K562 (cell line): ENCODE measurements around the gene CHCHD5. TPM values are rescaled to one million over a fixed set of nuclear protein-coding genes. Genes with fewer than 3 reads are reported as not detected.

ENCODE experiments used
- CCNT2 ChIP-seq: IDR thresholded peaks from 2 replicates; pipeline ENCODE4 v1.6.1; 2011; ENCODE audit warnings: borderline replicate concordance, low read depth, mild to moderate bottlenecking, moderate library complexity, mixed read lengths, low read length; ENCODE audit not compliant: insufficient read length; ENCODE audit errors: extremely low read depth
- CREB1 ChIP-seq, 2 experiments: sonication (generic) in 1 of 2; formaldehyde crosslinking in 1 of 2; IDR thresholded peaks; 2 replicates each; pipeline versions ENCODE4 v1.6.1 to v1.8.0; 2012 to 2022; ENCODE audit warnings: inconsistent platforms in 1 of 2, mild to moderate bottlenecking in 1 of 2, missing genetic modification reagents in 1 of 2, moderate library complexity in 1 of 2
- KDM4B ChIP-seq, 2 experiments: fragments of 450-650 bp in 1 of 2; sonication (generic) in 1 of 2; IDR thresholded peaks; 2 replicates each; pipeline ENCODE4 v1.6.1; 2016 to 2017; ENCODE audit warnings: borderline replicate concordance in 2 of 2, antibody characterized with exemption in 1 of 2, low read depth in 1 of 2, mild to moderate bottlenecking in 1 of 2
- MAFF ChIP-seq: IDR thresholded peaks from 2 replicates; pipeline ENCODE4 v1.6.1; 2012; ENCODE audit warnings: low read length, improper control_type of control experiment
- MAZ ChIP-seq, 2 experiments: fragments of 450-650 bp in 1 of 2; sonication (generic) in 1 of 2; formaldehyde crosslinking; IDR thresholded peaks in 1 of 2; conservative IDR thresholded peaks in 1 of 2; 2 replicates each; pipeline versions ENCODE4 v1.4.0 to v1.5.0; 2020; ENCODE audit warnings: mild to moderate bottlenecking in 1 of 2, missing genetic modification reagents in 1 of 2
- MEF2A ChIP-seq: IDR thresholded peaks from 2 replicates; pipeline ENCODE4 v1.6.1; 2011; ENCODE audit warnings: low read depth, mild to moderate bottlenecking, low read length, moderate library complexity; ENCODE audit not compliant: control insufficient read depth
- YBX1 ChIP-seq: fragments of 450-650 bp; IDR thresholded peaks from 2 replicates; pipeline ENCODE4 v1.7.1; 2016; ENCODE audit warnings: mild to moderate bottlenecking
- ZNF696 ChIP-seq: fragments of 250-450 bp; sonication (Bioruptor Pico); conservative IDR thresholded peaks from 2 replicates; pipeline ENCODE4 v1.4.0; 2020; ENCODE audit warnings: mild to moderate bottlenecking, moderate library complexity
- polyA plus RNA-seq, 8 experiments: library from polyadenylated mRNA; depleted of rRNA in 4 of 8; stranded (reverse) in 5 of 8; unstranded in 3 of 8; fragments of >200 nt; fragmentation: Nextera tagmentation in 2 of 8; fragmentation: Illumina TruSeq in 1 of 8; extraction: Ambion mirVana in 2 of 8; extraction: Trizol in 1 of 8; gene quantifications; 2 replicates each; pipeline versions ENCODE4 v1.2.1 to v1.2.3, GENCODE V29; 2011 to 2014; ENCODE audit warnings: inconsistent platforms in 1 of 8, missing spikeins in 1 of 8
- total RNA-seq, 7 experiments: library from RNA; depleted of rRNA in 6 of 7; stranded (reverse); fragments of >200 nt in 6 of 7; fragmentation: Illumina TruSeq in 2 of 7; extraction: Trizol in 2 of 7; gene quantifications; 2 replicates each; pipeline versions ENCODE4 v1.2.1 to v1.2.3, GENCODE V29; 2011 to 2021; ENCODE audit warnings: low replicate concordance in 1 of 7
- TF ChIP-seq, protein P1 (sequence below): fragments of 250-450 bp; sonication (Bioruptor Pico); IDR thresholded peaks from 2 replicates; pipeline ENCODE4 v1.9.0; 2021; ENCODE audit warnings: mild to moderate bottlenecking, inconsistent platforms
- TF ChIP-seq, protein P2 (sequence below): sonication (generic); formaldehyde crosslinking; IDR thresholded peaks from 2 replicates; pipeline ENCODE4 v1.8.0; 2022; ENCODE audit warnings: missing genetic modification reagents, mild to moderate bottlenecking, borderline replicate concordance
- TF ChIP-seq, protein P3 (sequence below): fragments of 450-650 bp; conservative IDR thresholded peaks from 2 replicates; pipeline ENCODE4 v1.6.1; 2016; ENCODE audit warnings: missing genetic modification characterization, low read depth, mild to moderate bottlenecking, missing compliant biosample characterization, moderate library complexity
- TF ChIP-seq, protein P4 (sequence below), 2 experiments: fragments of 450-650 bp; formaldehyde crosslinking in 1 of 2; IDR thresholded peaks; 2 replicates each; pipeline versions ENCODE4 v1.4.0 to v1.6.1; 2014 to 2020; ENCODE audit warnings: mild to moderate bottlenecking in 2 of 2, borderline replicate concordance in 1 of 2, low read depth in 1 of 2

The CHCHD5 gene
- total and polyA plus RNA-seq, 9 of the 15 experiments (the other 6 are each of a cell fraction or from before 2014, with no cell fraction given) = 7.4 to 79.3 (median 33.4) TPM

- TF ChIP-seq, protein P1, sequence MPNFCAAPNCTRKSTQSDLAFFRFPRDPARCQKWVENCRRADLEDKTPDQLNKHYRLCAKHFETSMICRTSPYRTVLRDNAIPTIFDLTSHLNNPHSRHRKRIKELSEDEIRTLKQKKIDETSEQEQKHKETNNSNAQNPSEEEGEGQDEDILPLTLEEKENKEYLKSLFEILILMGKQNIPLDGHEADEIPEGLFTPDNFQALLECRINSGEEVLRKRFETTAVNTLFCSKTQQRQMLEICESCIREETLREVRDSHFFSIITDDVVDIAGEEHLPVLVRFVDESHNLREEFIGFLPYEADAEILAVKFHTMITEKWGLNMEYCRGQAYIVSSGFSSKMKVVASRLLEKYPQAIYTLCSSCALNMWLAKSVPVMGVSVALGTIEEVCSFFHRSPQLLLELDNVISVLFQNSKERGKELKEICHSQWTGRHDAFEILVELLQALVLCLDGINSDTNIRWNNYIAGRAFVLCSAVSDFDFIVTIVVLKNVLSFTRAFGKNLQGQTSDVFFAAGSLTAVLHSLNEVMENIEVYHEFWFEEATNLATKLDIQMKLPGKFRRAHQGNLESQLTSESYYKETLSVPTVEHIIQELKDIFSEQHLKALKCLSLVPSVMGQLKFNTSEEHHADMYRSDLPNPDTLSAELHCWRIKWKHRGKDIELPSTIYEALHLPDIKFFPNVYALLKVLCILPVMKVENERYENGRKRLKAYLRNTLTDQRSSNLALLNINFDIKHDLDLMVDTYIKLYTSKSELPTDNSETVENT (CRISPR knock-in tag) = no peak
- TF ChIP-seq, protein P2, sequence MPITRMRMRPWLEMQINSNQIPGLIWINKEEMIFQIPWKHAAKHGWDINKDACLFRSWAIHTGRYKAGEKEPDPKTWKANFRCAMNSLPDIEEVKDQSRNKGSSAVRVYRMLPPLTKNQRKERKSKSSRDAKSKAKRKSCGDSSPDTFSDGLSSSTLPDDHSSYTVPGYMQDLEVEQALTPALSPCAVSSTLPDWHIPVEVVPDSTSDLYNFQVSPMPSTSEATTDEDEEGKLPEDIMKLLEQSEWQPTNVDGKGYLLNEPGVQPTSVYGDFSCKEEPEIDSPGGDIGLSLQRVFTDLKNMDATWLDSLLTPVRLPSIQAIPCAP (CRISPR knock-in tag) = peak; percentile 62; the same call in 1 of the 2 replicates
- TF ChIP-seq YBX1 = no peak
- TF ChIP-seq MAZ (CRISPR knock-in tag; conservative IDR thresholded peaks at IDR 0.05 in 1 of 2, IDR thresholded peaks at IDR 0.05 in 1 of 2) = peak; percentile 54 to 77; a peak in 3 of 4 replicates
- TF ChIP-seq CREB1 (IDR thresholded peaks at IDR 0.05) = no peak
- TF ChIP-seq CREB1 (CRISPR knock-in tag; IDR thresholded peaks at IDR 0.05) = peak; percentile 51; the same call in 1 of the 2 replicates
- no peak for TF ChIP-seq ZNF696 (CRISPR knock-in tag)
- TF ChIP-seq MEF2A = no peak
- no peak for TF ChIP-seq CCNT2
- peak in 1 of 2 experiments; percentile 87; a peak in 1 of 4 replicates for TF ChIP-seq KDM4B (IDR thresholded peaks at IDR 0.05; ENCODE audit: borderline replicate concordance in 2 of 2, low read depth in 1 of 2)
- TF ChIP-seq, protein P3, sequence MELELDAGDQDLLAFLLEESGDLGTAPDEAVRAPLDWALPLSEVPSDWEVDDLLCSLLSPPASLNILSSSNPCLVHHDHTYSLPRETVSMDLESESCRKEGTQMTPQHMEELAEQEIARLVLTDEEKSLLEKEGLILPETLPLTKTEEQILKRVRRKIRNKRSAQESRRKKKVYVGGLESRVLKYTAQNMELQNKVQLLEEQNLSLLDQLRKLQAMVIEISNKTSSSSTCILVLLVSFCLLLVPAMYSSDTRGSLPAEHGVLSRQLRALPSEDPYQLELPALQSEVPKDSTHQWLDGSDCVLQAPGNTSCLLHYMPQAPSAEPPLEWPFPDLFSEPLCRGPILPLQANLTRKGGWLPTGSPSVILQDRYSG (tag) = peak; percentile 49; the same call in 1 of the 2 replicates
- TF ChIP-seq, protein P4, sequence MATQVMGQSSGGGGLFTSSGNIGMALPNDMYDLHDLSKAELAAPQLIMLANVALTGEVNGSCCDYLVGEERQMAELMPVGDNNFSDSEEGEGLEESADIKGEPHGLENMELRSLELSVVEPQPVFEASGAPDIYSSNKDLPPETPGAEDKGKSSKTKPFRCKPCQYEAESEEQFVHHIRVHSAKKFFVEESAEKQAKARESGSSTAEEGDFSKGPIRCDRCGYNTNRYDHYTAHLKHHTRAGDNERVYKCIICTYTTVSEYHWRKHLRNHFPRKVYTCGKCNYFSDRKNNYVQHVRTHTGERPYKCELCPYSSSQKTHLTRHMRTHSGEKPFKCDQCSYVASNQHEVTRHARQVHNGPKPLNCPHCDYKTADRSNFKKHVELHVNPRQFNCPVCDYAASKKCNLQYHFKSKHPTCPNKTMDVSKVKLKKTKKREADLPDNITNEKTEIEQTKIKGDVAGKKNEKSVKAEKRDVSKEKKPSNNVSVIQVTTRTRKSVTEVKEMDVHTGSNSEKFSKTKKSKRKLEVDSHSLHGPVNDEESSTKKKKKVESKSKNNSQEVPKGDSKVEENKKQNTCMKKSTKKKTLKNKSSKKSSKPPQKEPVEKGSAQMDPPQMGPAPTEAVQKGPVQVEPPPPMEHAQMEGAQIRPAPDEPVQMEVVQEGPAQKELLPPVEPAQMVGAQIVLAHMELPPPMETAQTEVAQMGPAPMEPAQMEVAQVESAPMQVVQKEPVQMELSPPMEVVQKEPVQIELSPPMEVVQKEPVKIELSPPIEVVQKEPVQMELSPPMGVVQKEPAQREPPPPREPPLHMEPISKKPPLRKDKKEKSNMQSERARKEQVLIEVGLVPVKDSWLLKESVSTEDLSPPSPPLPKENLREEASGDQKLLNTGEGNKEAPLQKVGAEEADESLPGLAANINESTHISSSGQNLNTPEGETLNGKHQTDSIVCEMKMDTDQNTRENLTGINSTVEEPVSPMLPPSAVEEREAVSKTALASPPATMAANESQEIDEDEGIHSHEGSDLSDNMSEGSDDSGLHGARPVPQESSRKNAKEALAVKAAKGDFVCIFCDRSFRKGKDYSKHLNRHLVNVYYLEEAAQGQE (IDR thresholded peaks at IDR 0.05; ENCODE audit: borderline replicate concordance) = peak; percentile 38; the same call in 1 of the 2 replicates
- TF ChIP-seq, protein P4 (CRISPR knock-in tag; IDR thresholded peaks at IDR 0.05; ENCODE audit: low read depth) = no peak
- TF ChIP-seq MAFF = no peak
Measured at GRCh38 chr2:112542123-112542983, 42.1 kb upstream of the CHCHD5 start, which contains the start of gene POLR1B (continued).
